ENCODE measurements around the gene INSYN2B. TPM values are rescaled to one million over a fixed set of nuclear protein-coding genes. Genes with fewer than 3 reads are reported as not detected.

The INSYN2B gene
- total RNA-seq, 1 experiment from 2014 or later, result 0.19 TPM

DNA sequence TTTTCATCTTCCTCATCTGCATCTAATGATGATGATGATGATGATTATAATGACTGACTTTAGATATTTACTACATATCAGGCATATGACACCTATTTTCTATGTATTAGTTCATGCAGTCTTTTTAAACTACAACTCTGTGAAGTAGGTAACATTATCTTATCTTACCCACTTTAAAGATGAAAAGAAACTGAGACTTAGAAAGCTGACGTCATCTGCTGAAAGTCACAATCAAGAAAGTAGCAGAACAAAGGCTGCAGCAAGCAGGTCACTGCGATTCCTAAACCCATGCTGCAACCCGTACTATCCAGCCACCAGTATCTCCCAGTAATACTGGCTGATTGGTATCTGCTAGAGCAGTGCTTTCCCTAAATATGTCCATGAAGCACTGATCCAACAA, 40.1 kb upstream of the INSYN2B start:
- Mint-ChIP-seq H3K36me3 (ENCODE audit: insufficient read depth, unreplicated experiment) (no peaks in the 10 kb centered on the region), H3K9me3 (ENCODE audit: unreplicated experiment) (no peaks in the 10 kb centered on the region), H3K4me1 (ENCODE audit: insufficient read depth, unreplicated experiment) (no peaks in the 10 kb centered on the region), H3K27ac (ENCODE audit: low read depth, unreplicated experiment) (no peak overlapping the region), H3K4me3 (ENCODE audit: unreplicated experiment) (no peak overlapping the region), H3K27me3 (ENCODE audit: insufficient read depth, unreplicated experiment) (peaks cover 19% of the 10 kb centered on the region)
- DNase-seq (ENCODE audit: unreplicated experiment), result no peak
- ChIA-PET CTCF (no interaction called here), POLR2A (no interaction called here)
- TF ChIP-seq, protein P1, sequence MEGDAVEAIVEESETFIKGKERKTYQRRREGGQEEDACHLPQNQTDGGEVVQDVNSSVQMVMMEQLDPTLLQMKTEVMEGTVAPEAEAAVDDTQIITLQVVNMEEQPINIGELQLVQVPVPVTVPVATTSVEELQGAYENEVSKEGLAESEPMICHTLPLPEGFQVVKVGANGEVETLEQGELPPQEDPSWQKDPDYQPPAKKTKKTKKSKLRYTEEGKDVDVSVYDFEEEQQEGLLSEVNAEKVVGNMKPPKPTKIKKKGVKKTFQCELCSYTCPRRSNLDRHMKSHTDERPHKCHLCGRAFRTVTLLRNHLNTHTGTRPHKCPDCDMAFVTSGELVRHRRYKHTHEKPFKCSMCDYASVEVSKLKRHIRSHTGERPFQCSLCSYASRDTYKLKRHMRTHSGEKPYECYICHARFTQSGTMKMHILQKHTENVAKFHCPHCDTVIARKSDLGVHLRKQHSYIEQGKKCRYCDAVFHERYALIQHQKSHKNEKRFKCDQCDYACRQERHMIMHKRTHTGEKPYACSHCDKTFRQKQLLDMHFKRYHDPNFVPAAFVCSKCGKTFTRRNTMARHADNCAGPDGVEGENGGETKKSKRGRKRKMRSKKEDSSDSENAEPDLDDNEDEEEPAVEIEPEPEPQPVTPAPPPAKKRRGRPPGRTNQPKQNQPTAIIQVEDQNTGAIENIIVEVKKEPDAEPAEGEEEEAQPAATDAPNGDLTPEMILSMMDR (IDR thresholded peaks at IDR 0.05; ENCODE audit: unreplicated experiment), result no peak
- intact Hi-C loops (cut with micrococcal nuclease), result no loop called here
- no TSS peak for BruUV-seq (replicated peaks)

DNA sequence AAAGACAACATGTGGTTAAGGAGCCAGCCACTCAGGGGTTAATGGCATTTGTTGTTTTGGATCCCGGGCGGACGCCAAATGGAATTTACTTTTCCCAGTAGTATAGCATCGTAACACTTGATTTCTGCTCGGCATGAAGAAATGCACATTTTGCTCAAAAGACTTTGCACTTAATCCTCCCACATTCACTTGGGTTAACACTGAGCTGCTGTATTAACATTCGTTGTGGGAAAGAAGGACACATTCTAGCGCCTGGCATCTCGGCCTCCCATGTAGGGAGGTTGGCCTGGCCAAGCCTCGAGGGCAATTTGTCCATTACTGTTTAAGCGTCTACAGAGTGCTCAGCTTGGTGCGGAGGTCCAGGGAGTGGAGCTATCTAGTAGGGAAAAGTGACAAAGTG, 32.3 kb upstream of the INSYN2B start:
- DNase-seq (ENCODE audit: unreplicated experiment), result no peak
- no peaks in the 10 kb centered on the region for H3K9me3 Mint-ChIP-seq (ENCODE audit: unreplicated experiment)
- TF ChIP-seq, protein P1 (IDR thresholded peaks at IDR 0.05; ENCODE audit: unreplicated experiment), result no peak
- H3K27me3 Mint-ChIP-seq (ENCODE audit: insufficient read depth, unreplicated experiment), result peaks cover 16% of the 10 kb centered on the region
- intact Hi-C loops (cut with micrococcal nuclease), result no loop called here
- H3K4me3 Mint-ChIP-seq (ENCODE audit: unreplicated experiment), result no peak overlapping the region
- H3K4me1 Mint-ChIP-seq (ENCODE audit: insufficient read depth, unreplicated experiment), result no peaks in the 10 kb centered on the region
- BruUV-seq (replicated peaks), result no TSS peak
- no peaks in the 10 kb centered on the region for H3K36me3 Mint-ChIP-seq (ENCODE audit: insufficient read depth, unreplicated experiment)
- CTCF ChIA-PET, result interaction anchor here (1.0 kb wide), 2 partner anchors 213 to 588 kb away, joined by 3 to 4 read pairs; no protein-coding TSS in a partner anchor
- H3K27ac Mint-ChIP-seq (ENCODE audit: low read depth, unreplicated experiment), result no peak overlapping the region
- POLR2A ChIA-PET, result interaction anchor here (0.6 kb wide), 1 partner anchor 322 kb away, joined by 3 read pairs; no protein-coding TSS in a partner anchor

DNA sequence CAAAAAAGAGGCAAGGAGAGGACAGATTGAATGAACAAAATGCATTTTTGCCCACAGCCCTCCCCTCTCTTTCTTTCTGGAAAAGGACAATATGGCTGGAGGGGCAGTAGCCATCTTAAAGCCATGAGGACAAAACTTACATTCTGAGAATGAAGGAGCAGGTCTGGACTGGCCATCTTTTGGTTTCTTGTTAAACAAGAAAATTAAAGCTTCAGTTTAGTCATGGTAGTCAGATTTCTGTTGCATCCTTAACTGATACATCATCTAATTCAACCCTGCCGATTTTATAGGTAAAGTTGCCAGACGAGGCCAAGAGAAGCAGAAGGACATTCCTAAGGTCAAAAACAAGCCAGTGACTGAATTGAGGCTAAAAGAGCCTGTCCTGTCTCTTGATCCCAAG, 31.5 kb upstream of the INSYN2B start:
- Mint-ChIP-seq H3K4me3 (ENCODE audit: unreplicated experiment) (no peak overlapping the region), H3K27me3 (ENCODE audit: insufficient read depth, unreplicated experiment) (peaks cover 16% of the 10 kb centered on the region), H3K36me3 (ENCODE audit: insufficient read depth, unreplicated experiment) (no peaks in the 10 kb centered on the region), H3K27ac (ENCODE audit: low read depth, unreplicated experiment) (no peak overlapping the region), H3K9me3 (ENCODE audit: unreplicated experiment) (no peaks in the 10 kb centered on the region), H3K4me1 (ENCODE audit: insufficient read depth, unreplicated experiment) (no peaks in the 10 kb centered on the region)
- CTCF ChIA-PET, result interaction anchor here (0.5 to 1.0 kb wide), 4 partner anchors 213 to 1104 kb away, joined by 3 to 4 read pairs (median 3); no protein-coding TSS in a partner anchor
- no peak for DNase-seq (ENCODE audit: unreplicated experiment)
- BruUV-seq (replicated peaks), result no TSS peak
- TF ChIP-seq, protein P1 (IDR thresholded peaks at IDR 0.05; ENCODE audit: unreplicated experiment), result no peak
- POLR2A ChIA-PET, result interaction anchor here (0.6 kb wide), 1 partner anchor 163 kb away, joined by 3 read pairs; no protein-coding TSS in a partner anchor
- intact Hi-C loops (cut with micrococcal nuclease), result no loop called here

DNA sequence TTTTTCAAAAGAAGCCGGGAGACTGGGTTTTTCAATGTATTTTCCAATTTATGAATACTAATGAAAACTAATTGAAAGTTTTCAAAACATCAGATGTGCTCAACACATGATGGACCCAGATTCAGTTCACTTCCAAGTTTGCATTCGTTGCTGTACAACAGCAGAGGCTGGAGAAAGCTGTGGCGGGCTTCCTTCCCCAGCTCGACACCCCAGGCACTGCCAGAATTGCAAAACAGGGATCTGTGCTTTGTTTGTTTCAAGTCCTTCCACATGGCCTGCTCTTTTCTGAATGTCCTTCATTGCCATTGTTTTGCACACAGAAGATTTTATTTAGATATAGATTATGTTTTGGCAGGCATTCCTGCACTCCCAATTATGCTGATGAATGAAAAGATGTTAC, 30.3 kb upstream of the INSYN2B start:
- no TSS peak for BruUV-seq (replicated peaks)
- CTCF ChIA-PET, result interaction anchor here (0.6 to 0.7 kb wide), 3 partner anchors 56 to 1023 kb away, joined by 3 read pairs; no protein-coding TSS in a partner anchor
- no peak overlapping the region for H3K27ac Mint-ChIP-seq (ENCODE audit: low read depth, unreplicated experiment)
- TF ChIP-seq, protein P1 (IDR thresholded peaks at IDR 0.05; ENCODE audit: unreplicated experiment), result no peak
- peaks cover 9% of the 10 kb centered on the region for H3K27me3 Mint-ChIP-seq (ENCODE audit: insufficient read depth, unreplicated experiment)
- DNase-seq (ENCODE audit: unreplicated experiment), result no peak
- H3K4me1 Mint-ChIP-seq (ENCODE audit: insufficient read depth, unreplicated experiment), result no peaks in the 10 kb centered on the region
- H3K9me3 Mint-ChIP-seq (ENCODE audit: unreplicated experiment), result no peaks in the 10 kb centered on the region
- intact Hi-C loops (cut with micrococcal nuclease), result no loop called here
- H3K36me3 Mint-ChIP-seq (ENCODE audit: insufficient read depth, unreplicated experiment), result no peaks in the 10 kb centered on the region
- H3K4me3 Mint-ChIP-seq (ENCODE audit: unreplicated experiment), result no peak overlapping the region
- POLR2A ChIA-PET, result no interaction called here

All from MCF 10A (cell line).